GM23338 (cell line): ENCODE measurements around the gene BCKDK. TPM values are rescaled to one million over a fixed set of nuclear protein-coding genes. Genes with fewer than 3 reads are reported as not detected.

Experiments
- ATAC-seq: fragments of 200-7000 bp; cut with Tn5 transposase; 3 replicates; pipeline ENCODE4 v1.9.1; 2020
- DNase-seq: peaks from one replicate; pipeline ENCODE4 v3.0.0-alpha.2; 2015; ENCODE audit warnings: low spot score
- H2AFZ ChIP-seq: fragments of 200-600 bp; sonication (generic); 2 replicates; pipeline ENCODE4 v1.8.0; 2016; ENCODE audit warnings: antibody characterized with exemption, mild to moderate bottlenecking, moderate library complexity
- H3F3A ChIP-seq: fragments of 200-600 bp; sonication (generic); replicated peaks from 2 replicates; pipeline ENCODE4 v1.8.0; 2017; ENCODE audit warnings: antibody characterized with exemption, mixed run types, low read depth
- H3K27ac ChIP-seq: fragments of 200-600 bp; sonication (generic); 2 replicates; pipeline ENCODE4 v1.6.1; 2016; ENCODE audit warnings: low read depth
- H3K27me3 ChIP-seq: fragments of 200-600 bp; sonication (generic); 2 replicates; pipeline ENCODE4 v1.8.0; 2016; ENCODE audit warnings: mild to moderate bottlenecking, mixed run types, moderate library complexity; ENCODE audit not compliant: insufficient read depth
- H3K36me3 ChIP-seq: fragments of 200-600 bp; sonication (generic); 2 replicates; pipeline ENCODE4 v1.8.0; 2016; ENCODE audit warnings: mild to moderate bottlenecking; ENCODE audit not compliant: insufficient read depth
- H3K4me1 ChIP-seq: fragments of 200-600 bp; sonication (generic); 2 replicates; pipeline ENCODE4 v1.8.0; 2016; ENCODE audit warnings: mild to moderate bottlenecking, moderate library complexity; ENCODE audit not compliant: insufficient read depth
- H3K4me2 ChIP-seq: fragments of 200-600 bp; sonication (generic); 2 replicates; pipeline ENCODE4 v1.7.1; 2017; ENCODE audit warnings: mixed run types
- H3K4me3 ChIP-seq: fragments of 200-600 bp; sonication (generic); 2 replicates; pipeline ENCODE4 v1.6.1; 2016; ENCODE audit warnings: mixed run types
- H3K79me2 ChIP-seq: fragments of 200-600 bp; sonication (generic); replicated peaks from 2 replicates; pipeline ENCODE4 v1.8.0; 2017; ENCODE audit warnings: mild to moderate bottlenecking; ENCODE audit not compliant: insufficient read depth
- H3K9me2 ChIP-seq: fragments of 200-600 bp; sonication (generic); 2 replicates; pipeline ENCODE4 v1.8.0; 2017; ENCODE audit not compliant: insufficient read depth
- H4K20me1 ChIP-seq: fragments of 200-600 bp; sonication (generic); replicated peaks from 2 replicates; pipeline ENCODE4 v1.8.0; 2017; ENCODE audit warnings: mild to moderate bottlenecking; ENCODE audit not compliant: insufficient read depth
- H3K27ac Mint-ChIP-seq: 2 replicates; pipeline ENCODE4 v1.8.0; 2020; ENCODE audit warnings: inconsistent platforms, mild to moderate bottlenecking, moderate library complexity, mixed read lengths
- H3K27me3 Mint-ChIP-seq: 3 replicates; pipeline ENCODE4 v1.8.0; 2022; ENCODE audit warnings: low read depth, mild to moderate bottlenecking, moderate library complexity, mixed read lengths, inconsistent platforms; ENCODE audit not compliant: insufficient read depth, poor library complexity
- H3K36me3 Mint-ChIP-seq: 3 replicates; pipeline ENCODE4 v1.8.0; 2021; ENCODE audit warnings: low read depth, mild to moderate bottlenecking, inconsistent platforms, moderate library complexity, mixed read lengths
- H3K4me1 Mint-ChIP-seq: 3 replicates; pipeline ENCODE4 v1.8.0; 2020; ENCODE audit warnings: mild to moderate bottlenecking, inconsistent platforms, mixed read lengths
- H3K4me3 Mint-ChIP-seq: 3 replicates; pipeline ENCODE4 v1.8.0; 2021; ENCODE audit warnings: moderate library complexity, mild to moderate bottlenecking, inconsistent platforms, mixed read lengths
- H3K9me3 Mint-ChIP-seq: 3 replicates; pipeline ENCODE4 v1.8.0; 2020; ENCODE audit warnings: moderate library complexity, mild to moderate bottlenecking, inconsistent platforms, mixed read lengths
- JUNB ChIP-seq: IDR thresholded peaks from one replicate; pipeline ENCODE4 v1.6.1; 2016; ENCODE audit warnings: antibody characterized with exemption; ENCODE audit not compliant: unreplicated experiment
- NANOG ChIP-seq: IDR thresholded peaks from 2 replicates; pipeline ENCODE4 v1.6.1; 2016; ENCODE audit warnings: antibody characterized with exemption, borderline replicate concordance
- POLR2AphosphoS5 ChIP-seq: IDR thresholded peaks from 2 replicates; pipeline ENCODE4 v1.6.1; 2016; ENCODE audit warnings: antibody characterized with exemption, low read depth
- STAT1 ChIP-seq: IDR thresholded peaks from one replicate; pipeline ENCODE4 v1.6.1; 2016; ENCODE audit warnings: antibody characterized with exemption; ENCODE audit not compliant: unreplicated experiment
- ZNF114 ChIP-seq: fragments of 250-450 bp; sonication (Bioruptor Pico); IDR thresholded peaks from 2 replicates; pipeline ENCODE4 v1.5.0; 2020; ENCODE audit warnings: mild to moderate bottlenecking, moderate library complexity
- ZNF331 ChIP-seq: fragments of 250-450 bp; sonication (Bioruptor Pico); IDR thresholded peaks from 2 replicates; pipeline ENCODE4 v1.5.0; 2020; ENCODE audit warnings: low read depth, mild to moderate bottlenecking, moderate library complexity
- polyA plus RNA-seq: library from polyadenylated mRNA; unstranded; fragments of >200 nt; fragmentation: Nextera tagmentation; extraction: Ambion mirVana; gene quantifications from 2 replicates; pipeline ENCODE4 v1.2.1, GENCODE V29; 2016
- total RNA-seq: library from RNA; depleted of rRNA; stranded (reverse); fragments of >200 nt; shearing (Covaris generic); gene quantifications from 2 replicates; pipeline ENCODE4 v1.2.3, GENCODE V29; 2014
- TF ChIP-seq, protein P1 (sequence below), 2 experiments: fragments of 200-600 bp in 1 of 2; sonication (generic) in 1 of 2; conservative IDR thresholded peaks; 2 replicates each; pipeline versions ENCODE4 v1.5.1 to v1.6.1; 2016 to 2017; ENCODE audit warnings: antibody characterized with exemption in 2 of 2, low read depth in 2 of 2, mild to moderate bottlenecking in 2 of 2, moderate library complexity in 1 of 2
- TF ChIP-seq, protein P2 (sequence below): fragments of 250-450 bp; sonication (Bioruptor Pico); IDR thresholded peaks from 2 replicates; pipeline ENCODE4 v1.5.0; 2020; ENCODE audit warnings: mild to moderate bottlenecking, moderate library complexity
- TF ChIP-seq, protein P3 (sequence below): IDR thresholded peaks from 2 replicates; pipeline ENCODE4 v1.6.1; 2016; ENCODE audit warnings: antibody characterized with exemption

BCKDK gene
- total and polyA plus RNA-seq, 2 experiments from 2014 or later = 36.1 to 58.9 TPM

DNA sequence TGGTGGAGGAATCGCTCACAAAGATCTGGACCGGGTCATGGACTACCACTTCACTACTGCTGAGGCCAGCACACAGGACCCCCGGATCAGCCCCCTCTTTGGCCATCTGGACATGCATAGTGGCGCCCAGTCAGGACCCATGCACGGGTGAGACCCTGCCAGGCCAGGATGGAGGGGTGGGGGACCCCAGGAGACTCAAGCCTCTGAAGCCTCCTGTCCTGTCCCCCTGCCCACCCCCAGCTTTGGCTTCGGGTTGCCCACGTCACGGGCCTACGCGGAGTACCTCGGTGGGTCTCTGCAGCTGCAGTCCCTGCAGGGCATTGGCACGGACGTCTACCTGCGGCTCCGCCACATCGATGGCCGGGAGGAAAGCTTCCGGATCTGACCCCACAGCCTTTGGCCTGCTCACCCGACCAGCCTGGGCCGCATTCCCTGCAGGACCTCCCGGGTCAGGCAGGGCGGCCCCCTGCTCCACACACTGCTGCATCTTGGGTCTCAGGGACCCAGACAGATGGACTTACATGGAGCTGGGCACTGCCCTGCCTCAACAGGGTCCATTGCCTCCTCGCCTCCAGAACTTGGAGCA lies 3.8 kb downstream of the BCKDK start:
- Histone ChIP-seq H3K9me2 (no peaks in the 10 kb centered on the region), H3K4me2 (no peak overlapping the region), H3F3A (peaks cover 15% of the 10 kb centered on the region; the same call in 1 of the 2 replicates), H3K27ac (no peak overlapping the region), H3K36me3 (no peaks in the 10 kb centered on the region), H3K79me2 (no peaks in the 10 kb centered on the region; the same call in 1 of the 2 replicates), H3K4me1 (peaks cover 6% of the 10 kb centered on the region; the same call in 1 of the 2 replicates), H3K4me3 (no peak overlapping the region), H2AFZ (no peak overlapping the region), H4K20me1 (peaks cover 7% of the 10 kb centered on the region), H3K27me3 (no peaks in the 10 kb centered on the region)
- DNase-seq (no peak), ATAC-seq (no peak)
- H3K36me3 Mint-ChIP-seq = peaks cover 30% of the 10 kb centered on the region
- no peak for TF ChIP-seq NANOG
- TF ChIP-seq, protein P1, sequence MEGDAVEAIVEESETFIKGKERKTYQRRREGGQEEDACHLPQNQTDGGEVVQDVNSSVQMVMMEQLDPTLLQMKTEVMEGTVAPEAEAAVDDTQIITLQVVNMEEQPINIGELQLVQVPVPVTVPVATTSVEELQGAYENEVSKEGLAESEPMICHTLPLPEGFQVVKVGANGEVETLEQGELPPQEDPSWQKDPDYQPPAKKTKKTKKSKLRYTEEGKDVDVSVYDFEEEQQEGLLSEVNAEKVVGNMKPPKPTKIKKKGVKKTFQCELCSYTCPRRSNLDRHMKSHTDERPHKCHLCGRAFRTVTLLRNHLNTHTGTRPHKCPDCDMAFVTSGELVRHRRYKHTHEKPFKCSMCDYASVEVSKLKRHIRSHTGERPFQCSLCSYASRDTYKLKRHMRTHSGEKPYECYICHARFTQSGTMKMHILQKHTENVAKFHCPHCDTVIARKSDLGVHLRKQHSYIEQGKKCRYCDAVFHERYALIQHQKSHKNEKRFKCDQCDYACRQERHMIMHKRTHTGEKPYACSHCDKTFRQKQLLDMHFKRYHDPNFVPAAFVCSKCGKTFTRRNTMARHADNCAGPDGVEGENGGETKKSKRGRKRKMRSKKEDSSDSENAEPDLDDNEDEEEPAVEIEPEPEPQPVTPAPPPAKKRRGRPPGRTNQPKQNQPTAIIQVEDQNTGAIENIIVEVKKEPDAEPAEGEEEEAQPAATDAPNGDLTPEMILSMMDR (conservative IDR thresholded peaks at IDR 0.05; ENCODE audit: low read depth in 2 of 2) = no peak
- TF ChIP-seq, protein P2, sequence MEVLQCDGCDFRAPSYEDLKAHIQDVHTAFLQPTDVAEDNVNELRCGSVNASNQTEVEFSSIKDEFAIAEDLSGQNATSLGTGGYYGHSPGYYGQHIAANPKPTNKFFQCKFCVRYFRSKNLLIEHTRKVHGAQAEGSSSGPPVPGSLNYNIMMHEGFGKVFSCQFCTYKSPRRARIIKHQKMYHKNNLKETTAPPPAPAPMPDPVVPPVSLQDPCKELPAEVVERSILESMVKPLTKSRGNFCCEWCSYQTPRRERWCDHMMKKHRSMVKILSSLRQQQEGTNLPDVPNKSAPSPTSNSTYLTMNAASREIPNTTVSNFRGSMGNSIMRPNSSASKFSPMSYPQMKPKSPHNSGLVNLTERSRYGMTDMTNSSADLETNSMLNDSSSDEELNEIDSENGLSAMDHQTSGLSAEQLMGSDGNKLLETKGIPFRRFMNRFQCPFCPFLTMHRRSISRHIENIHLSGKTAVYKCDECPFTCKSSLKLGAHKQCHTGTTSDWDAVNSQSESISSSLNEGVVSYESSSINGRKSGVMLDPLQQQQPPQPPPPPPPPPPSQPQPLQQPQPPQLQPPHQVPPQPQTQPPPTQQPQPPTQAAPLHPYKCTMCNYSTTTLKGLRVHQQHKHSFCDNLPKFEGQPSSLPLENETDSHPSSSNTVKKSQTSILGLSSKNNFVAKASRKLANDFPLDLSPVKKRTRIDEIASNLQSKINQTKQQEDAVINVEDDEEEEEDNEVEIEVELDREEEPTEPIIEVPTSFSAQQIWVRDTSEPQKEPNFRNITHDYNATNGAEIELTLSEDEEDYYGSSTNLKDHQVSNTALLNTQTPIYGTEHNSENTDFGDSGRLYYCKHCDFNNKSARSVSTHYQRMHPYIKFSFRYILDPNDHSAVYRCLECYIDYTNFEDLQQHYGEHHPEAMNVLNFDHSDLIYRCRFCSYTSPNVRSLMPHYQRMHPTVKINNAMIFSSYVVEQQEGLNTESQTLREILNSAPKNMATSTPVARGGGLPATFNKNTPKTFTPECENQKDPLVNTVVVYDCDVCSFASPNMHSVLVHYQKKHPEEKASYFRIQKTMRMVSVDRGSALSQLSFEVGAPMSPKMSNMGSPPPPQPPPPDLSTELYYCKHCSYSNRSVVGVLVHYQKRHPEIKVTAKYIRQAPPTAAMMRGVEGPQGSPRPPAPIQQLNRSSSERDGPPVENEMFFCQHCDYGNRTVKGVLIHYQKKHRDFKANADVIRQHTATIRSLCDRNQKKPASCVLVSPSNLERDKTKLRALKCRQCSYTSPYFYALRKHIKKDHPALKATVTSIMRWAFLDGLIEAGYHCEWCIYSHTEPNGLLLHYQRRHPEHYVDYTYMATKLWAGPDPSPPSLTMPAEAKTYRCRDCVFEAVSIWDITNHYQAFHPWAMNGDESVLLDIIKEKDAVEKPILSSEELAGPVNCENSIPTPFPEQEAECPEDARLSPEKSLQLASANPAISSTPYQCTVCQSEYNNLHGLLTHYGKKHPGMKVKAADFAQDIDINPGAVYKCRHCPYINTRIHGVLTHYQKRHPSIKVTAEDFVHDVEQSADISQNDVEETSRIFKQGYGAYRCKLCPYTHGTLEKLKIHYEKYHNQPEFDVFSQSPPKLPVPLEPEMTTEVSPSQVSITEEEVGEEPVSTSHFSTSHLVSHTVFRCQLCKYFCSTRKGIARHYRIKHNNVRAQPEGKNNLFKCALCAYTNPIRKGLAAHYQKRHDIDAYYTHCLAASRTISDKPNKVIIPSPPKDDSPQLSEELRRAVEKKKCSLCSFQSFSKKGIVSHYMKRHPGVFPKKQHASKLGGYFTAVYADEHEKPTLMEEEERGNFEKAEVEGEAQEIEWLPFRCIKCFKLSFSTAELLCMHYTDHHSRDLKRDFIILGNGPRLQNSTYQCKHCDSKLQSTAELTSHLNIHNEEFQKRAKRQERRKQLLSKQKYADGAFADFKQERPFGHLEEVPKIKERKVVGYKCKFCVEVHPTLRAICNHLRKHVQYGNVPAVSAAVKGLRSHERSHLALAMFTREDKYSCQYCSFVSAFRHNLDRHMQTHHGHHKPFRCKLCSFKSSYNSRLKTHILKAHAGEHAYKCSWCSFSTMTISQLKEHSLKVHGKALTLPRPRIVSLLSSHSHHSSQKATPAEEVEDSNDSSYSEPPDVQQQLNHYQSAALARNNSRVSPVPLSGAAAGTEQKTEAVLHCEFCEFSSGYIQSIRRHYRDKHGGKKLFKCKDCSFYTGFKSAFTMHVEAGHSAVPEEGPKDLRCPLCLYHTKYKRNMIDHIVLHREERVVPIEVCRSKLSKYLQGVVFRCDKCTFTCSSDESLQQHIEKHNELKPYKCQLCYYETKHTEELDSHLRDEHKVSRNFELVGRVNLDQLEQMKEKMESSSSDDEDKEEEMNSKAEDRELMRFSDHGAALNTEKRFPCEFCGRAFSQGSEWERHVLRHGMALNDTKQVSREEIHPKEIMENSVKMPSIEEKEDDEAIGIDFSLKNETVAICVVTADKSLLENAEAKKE = no peak
- no peak for TF ChIP-seq JUNB
- TF ChIP-seq ZNF331 (CRISPR knock-in tag) = no peak
- TF ChIP-seq STAT1 = no peak
- TF ChIP-seq, protein P3, sequence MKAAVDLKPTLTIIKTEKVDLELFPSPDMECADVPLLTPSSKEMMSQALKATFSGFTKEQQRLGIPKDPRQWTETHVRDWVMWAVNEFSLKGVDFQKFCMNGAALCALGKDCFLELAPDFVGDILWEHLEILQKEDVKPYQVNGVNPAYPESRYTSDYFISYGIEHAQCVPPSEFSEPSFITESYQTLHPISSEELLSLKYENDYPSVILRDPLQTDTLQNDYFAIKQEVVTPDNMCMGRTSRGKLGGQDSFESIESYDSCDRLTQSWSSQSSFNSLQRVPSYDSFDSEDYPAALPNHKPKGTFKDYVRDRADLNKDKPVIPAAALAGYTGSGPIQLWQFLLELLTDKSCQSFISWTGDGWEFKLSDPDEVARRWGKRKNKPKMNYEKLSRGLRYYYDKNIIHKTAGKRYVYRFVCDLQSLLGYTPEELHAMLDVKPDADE = no peak
- TF ChIP-seq ZNF114 (CRISPR knock-in tag) = no peak
- TF ChIP-seq POLR2AphosphoS5 = no peak
- H3K27me3 Mint-ChIP-seq = peaks cover 17% of the 10 kb centered on the region
- H3K4me3 Mint-ChIP-seq = no peak overlapping the region
- no peaks in the 10 kb centered on the region; the same call in 1 of the 3 replicates for H3K9me3 Mint-ChIP-seq
- peaks cover 9% of the 10 kb centered on the region; the same call in 1 of the 3 replicates for H3K4me1 Mint-ChIP-seq
- H3K27ac Mint-ChIP-seq = no peak overlapping the region
